ENCODE data around the gene C12orf43.
"Not testable (repeated sequence)": the region's sequence is repeated elsewhere in the genome, so short reads cannot be mapped to it uniquely, and the experiment has no call there.

C12orf43 gene

DNA sequence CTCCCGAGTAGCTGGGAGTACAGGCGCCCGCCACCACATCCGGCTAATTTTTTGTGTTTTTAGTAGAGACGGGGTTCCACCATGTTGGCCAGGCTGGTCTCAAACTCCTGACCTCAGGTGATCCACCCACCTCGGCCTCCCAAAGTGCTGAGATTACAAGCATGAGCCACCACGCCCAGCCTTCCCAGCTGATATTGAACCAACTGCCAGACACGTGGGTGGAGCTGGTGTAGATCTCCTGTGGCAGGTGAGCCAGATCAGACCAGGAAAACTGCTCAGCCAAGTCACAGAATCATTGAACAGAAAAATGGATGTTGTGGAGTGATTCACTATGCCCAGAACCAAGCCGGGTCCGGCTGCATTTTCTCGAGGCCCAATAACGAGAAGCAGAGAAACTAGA, 31.1 kb upstream of the C12orf43 start:
- intact Hi-C loops (cut with micrococcal nuclease); H3K27ac Mint-ChIP-seq; H3K4me3 Mint-ChIP-seq; H3K36me3 Mint-ChIP-seq (ENCODE audit: low read depth): not testable (repeated sequence)
- Mint-ChIP-seq H3K9me3 (peaks cover 17% of the 10 kb centered on the region), H3K27me3 (peaks cover 19% of the 10 kb centered on the region), H3K4me1 (ENCODE audit: low read depth) (peaks cover 13% of the 10 kb centered on the region)

- no peak overlapping the region for H3K27ac Mint-ChIP-seq
Observed at GRCh38 chr12:121043067-121043466, 26.8 kb upstream of the C12orf43 start.

GRCh38 chr12:121038861-121039668, 22.8 kb upstream of the C12orf43 start, which contains the start of gene OASL:
TSS of gene OASL (minus strand) at chr12:121039246. CDS start at chr12:121038971, 275 bp downstream.
- H3K9me3 Mint-ChIP-seq = no peaks in the 10 kb centered on the region
- H3K36me3 Mint-ChIP-seq (ENCODE audit: low read depth) = no peaks in the 10 kb centered on the region
- peaks cover 2% of the 10 kb centered on the region for H3K27me3 Mint-ChIP-seq
- peak within 1 kb of the TSS; percentile 83 for H3K4me3 Mint-ChIP-seq
- intact Hi-C loops (cut with micrococcal nuclease) = loop anchor here (2.0 kb wide), 1 partner anchor 22 kb away; the partner anchor contains the start of gene C12orf43
- H3K4me1 Mint-ChIP-seq (ENCODE audit: low read depth) = peaks cover 57% of the 10 kb centered on the region
- H3K27ac Mint-ChIP-seq = peak within 1 kb of the TSS; percentile 87

More at GRCh38 chr12:121043067-121043466, 26.8 kb upstream of the C12orf43 start:
- Mint-ChIP-seq H3K4me3 (no peak overlapping the region), H3K4me1 (ENCODE audit: low read depth) (peaks cover 28% of the 10 kb centered on the region), H3K9me3 (no peaks in the 10 kb centered on the region), H3K36me3 (ENCODE audit: low read depth) (no peaks in the 10 kb centered on the region), H3K27me3 (peaks cover 16% of the 10 kb centered on the region)
- intact Hi-C loops (cut with micrococcal nuclease) = no loop called here

DNA sequence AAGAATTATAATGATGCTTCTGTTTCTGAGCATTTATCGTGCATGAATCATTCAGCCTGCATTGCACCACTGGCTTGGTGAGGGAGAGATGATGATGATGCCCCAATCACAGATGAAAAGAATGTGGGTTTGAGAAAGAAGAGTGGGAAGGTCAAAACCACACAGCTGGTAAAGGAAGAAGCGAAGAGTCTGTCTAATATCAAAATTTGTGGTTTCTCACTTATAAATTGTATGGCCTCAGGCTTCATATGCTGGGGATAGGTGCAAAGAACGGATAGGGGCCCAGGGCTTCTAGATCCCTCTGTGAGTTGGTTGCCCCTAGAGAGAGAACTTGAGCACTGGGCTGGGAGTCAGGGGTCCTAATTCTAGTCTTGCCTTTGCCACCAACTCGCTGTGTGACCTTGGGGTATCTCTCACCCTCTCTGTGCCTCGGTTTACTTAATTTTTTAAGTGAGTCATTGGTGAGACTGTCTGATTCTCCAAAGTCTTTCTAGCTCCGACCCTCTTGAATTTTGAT, 20.6 kb upstream of the C12orf43 start:
- H3K27ac Mint-ChIP-seq = no peak overlapping the region
- intact Hi-C loops (cut with micrococcal nuclease) = no loop called here
- H3K4me1 Mint-ChIP-seq (ENCODE audit: low read depth) = peaks cover 60% of the 10 kb centered on the region
- H3K36me3 Mint-ChIP-seq (ENCODE audit: low read depth) = peaks cover 6% of the 10 kb centered on the region
- H3K9me3 Mint-ChIP-seq = no peaks in the 10 kb centered on the region
- H3K27me3 Mint-ChIP-seq = no peaks in the 10 kb centered on the region
- H3K4me3 Mint-ChIP-seq = no peak overlapping the region

- H3K36me3 Mint-ChIP-seq (ENCODE audit: low read depth) = peaks cover 13% of the 10 kb centered on the region
- H3K27ac Mint-ChIP-seq = peak overlapping the region; percentile 34
- intact Hi-C loops (cut with micrococcal nuclease) = no loop called here
- no peaks in the 10 kb centered on the region for H3K27me3 Mint-ChIP-seq
- H3K4me3 Mint-ChIP-seq = no peak overlapping the region
- H3K9me3 Mint-ChIP-seq = no peaks in the 10 kb centered on the region
- H3K4me1 Mint-ChIP-seq (ENCODE audit: low read depth) = peaks cover 57% of the 10 kb centered on the region
Observed at GRCh38 chr12:121034616-121035305, 18.5 kb upstream of the C12orf43 start.

- intact Hi-C loops (cut with micrococcal nuclease) = no loop called here
- Mint-ChIP-seq H3K9me3 (no peaks in the 10 kb centered on the region), H3K27me3 (no peaks in the 10 kb centered on the region), H3K4me1 (ENCODE audit: low read depth) (peaks cover 51% of the 10 kb centered on the region), H3K4me3 (no peak overlapping the region), H3K27ac (no peak overlapping the region), H3K36me3 (ENCODE audit: low read depth) (peaks cover 13% of the 10 kb centered on the region)
Observed at GRCh38 chr12:121033625-121034349, 17.5 kb upstream of the C12orf43 start.

GRCh38 chr12:121030576-121031212, 14.4 kb upstream of the C12orf43 start:
- intact Hi-C loops (cut with micrococcal nuclease) = no loop called here
- Mint-ChIP-seq H3K4me3 (no peak overlapping the region), H3K9me3 (no peaks in the 10 kb centered on the region), H3K4me1 (ENCODE audit: low read depth) (peaks cover 45% of the 10 kb centered on the region), H3K27me3 (no peaks in the 10 kb centered on the region), H3K36me3 (ENCODE audit: low read depth) (peaks cover 21% of the 10 kb centered on the region), H3K27ac (no peak overlapping the region)

- intact Hi-C loops (cut with micrococcal nuclease) = no loop called here
- Mint-ChIP-seq H3K4me1 (ENCODE audit: low read depth) (peaks cover 12% of the 10 kb centered on the region), H3K4me3 (no peak overlapping the region), H3K27ac (peak overlapping the region; percentile 22), H3K27me3 (no peaks in the 10 kb centered on the region), H3K36me3 (ENCODE audit: low read depth) (peaks cover 15% of the 10 kb centered on the region), H3K9me3 (no peaks in the 10 kb centered on the region)
Observed at GRCh38 chr12:121026274-121027045, 10.2 kb upstream of the C12orf43 start.

DNA sequence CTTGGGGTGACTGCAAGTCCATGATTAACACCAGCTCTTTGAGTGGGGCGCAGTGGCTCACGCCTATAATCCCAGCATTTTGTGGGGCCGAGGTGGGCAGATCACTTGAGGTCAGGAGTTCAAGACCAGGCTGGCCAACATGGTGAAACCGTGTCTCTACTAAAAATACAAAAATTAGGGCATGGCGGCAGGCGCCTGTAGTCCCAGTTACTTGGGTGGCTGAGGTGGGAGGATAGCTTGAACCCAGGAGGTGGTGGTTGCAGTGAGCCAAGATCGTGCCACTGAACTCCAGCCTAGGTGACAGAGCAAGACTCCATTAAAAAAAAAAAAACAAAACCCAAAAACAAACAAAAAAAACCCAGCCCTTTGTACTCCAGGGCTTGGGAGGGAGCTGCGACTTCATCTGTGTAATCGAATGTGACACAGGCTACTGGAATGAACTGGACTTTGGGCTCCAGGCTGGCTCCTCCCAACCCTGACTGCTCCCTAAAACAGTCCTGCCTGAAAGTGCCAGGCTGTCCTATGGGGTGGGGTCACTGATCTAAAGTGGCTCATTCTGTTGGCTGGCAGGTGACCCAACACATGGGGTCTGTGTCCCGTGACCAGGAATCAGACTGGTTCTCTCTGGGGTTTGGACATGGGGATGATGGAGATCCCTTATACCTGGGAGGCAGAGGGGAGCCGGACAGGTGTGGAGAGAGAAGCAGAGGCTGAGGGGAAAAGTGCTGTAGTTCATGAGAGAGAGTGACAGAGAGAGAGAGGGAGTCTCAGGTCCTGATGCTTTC, 9.3 kb upstream of the C12orf43 start:
- Mint-ChIP-seq H3K4me3 (no peak overlapping the region), H3K4me1 (ENCODE audit: low read depth) (peaks cover 12% of the 10 kb centered on the region), H3K9me3 (no peaks in the 10 kb centered on the region), H3K27me3 (no peaks in the 10 kb centered on the region), H3K27ac (peak overlapping the region; percentile 22), H3K36me3 (ENCODE audit: low read depth) (peaks cover 9% of the 10 kb centered on the region)
- intact Hi-C loops (cut with micrococcal nuclease) = no loop called here

- Mint-ChIP-seq H3K9me3 (no peaks in the 10 kb centered on the region), H3K27me3 (no peaks in the 10 kb centered on the region), H3K36me3 (ENCODE audit: low read depth) (peaks cover 9% of the 10 kb centered on the region), H3K27ac (no peak overlapping the region), H3K4me1 (ENCODE audit: low read depth) (peaks cover 19% of the 10 kb centered on the region), H3K4me3 (no peak overlapping the region)
- intact Hi-C loops (cut with micrococcal nuclease) = no loop called here
Observed at GRCh38 chr12:121023799-121024198, 7.5 kb upstream of the C12orf43 start.

DNA sequence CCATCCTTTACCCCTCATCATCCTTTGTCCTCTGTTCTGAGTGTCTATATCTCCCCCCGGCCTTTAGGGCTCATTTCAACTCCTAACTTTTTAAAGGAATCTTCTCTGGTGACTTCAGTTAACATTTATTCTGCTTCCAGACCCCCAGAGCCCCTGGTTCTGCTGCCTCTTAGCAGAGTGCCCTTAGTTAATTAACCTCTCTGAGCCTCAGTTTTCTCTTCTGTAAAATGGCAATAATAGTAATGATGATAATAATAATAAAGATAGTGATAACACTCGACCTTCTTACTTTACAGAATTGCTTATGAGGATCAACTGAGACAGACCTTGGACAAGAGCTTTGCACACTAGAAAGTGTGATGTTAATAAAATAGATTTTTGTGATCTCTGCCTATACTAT, 6.4 kb upstream of the C12orf43 start:
- no peaks in the 10 kb centered on the region for H3K27me3 Mint-ChIP-seq
- intact Hi-C loops (cut with micrococcal nuclease) = no loop called here
- peaks cover 23% of the 10 kb centered on the region for H3K4me1 Mint-ChIP-seq (ENCODE audit: low read depth)
- no peaks in the 10 kb centered on the region for H3K9me3 Mint-ChIP-seq
- no peak overlapping the region for H3K27ac Mint-ChIP-seq
- no peak overlapping the region for H3K4me3 Mint-ChIP-seq
- H3K36me3 Mint-ChIP-seq (ENCODE audit: low read depth) = peaks cover 8% of the 10 kb centered on the region

DNA sequence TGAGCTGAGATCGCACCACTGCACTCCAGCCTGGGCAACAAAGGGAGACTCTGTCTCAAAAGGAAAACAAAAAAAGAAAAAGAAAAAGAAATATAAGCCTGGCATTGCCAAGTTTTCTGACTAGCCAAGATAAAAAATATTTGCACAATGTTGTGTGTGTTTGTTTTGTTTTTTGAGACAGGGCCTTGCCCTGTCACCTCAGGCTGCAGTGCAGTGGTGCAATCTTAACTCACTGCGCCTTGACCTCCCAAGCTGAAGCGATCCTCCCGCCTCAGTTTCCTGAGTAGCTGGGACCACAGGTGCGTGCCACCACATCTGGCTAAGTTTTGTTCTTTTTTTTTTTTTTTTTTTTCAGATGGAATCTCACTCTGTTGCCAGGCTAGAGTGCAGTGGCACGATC, 5.5 kb upstream of the C12orf43 start:
- Mint-ChIP-seq H3K4me1 (ENCODE audit: low read depth) (peaks cover 22% of the 10 kb centered on the region), H3K27me3 (no peaks in the 10 kb centered on the region), H3K27ac (no peak overlapping the region), H3K36me3 (ENCODE audit: low read depth) (no peaks in the 10 kb centered on the region), H3K4me3 (no peak overlapping the region), H3K9me3 (no peaks in the 10 kb centered on the region)
- intact Hi-C loops (cut with micrococcal nuclease) = no loop called here

Data from dendritic cell treated with granulocyte-macrophage colony-stimulating factor and Interleukin-4, amounts not matched to agents 40 ng/mL and 50 ng/mL, for 4 days (primary cell).